Naive thymus-derived CD4-positive, alpha-beta T cell (primary cell): Measurements from ENCODE around the gene STX17. TPM values are rescaled to one million over a fixed set of nuclear protein-coding genes. Genes with fewer than 3 reads are reported as not detected.
"Not testable (repeated sequence)": the region's sequence is repeated elsewhere in the genome, so short reads cannot be mapped to it uniquely, and the experiment has no call there.

Experiments used
- ATAC-seq: fragments of 150-1000 bp; cut with Tn5 transposase; 2 replicates; pipeline ENCODE4 v1.10.0; 2021; ENCODE audit warnings: mild to moderate bottlenecking, moderate library complexity
- CTCF ChIA-PET: fragments of 350-600 bp; sonication (Branson Sonifier 250); formaldehyde crosslinking; loops from one replicate; lab custom pipeline; 2021; ENCODE audit warnings: antibody characterized with exemption; lab: Charles Lee
- POLR2A ChIA-PET: fragments of 350-600 bp; sonication (Branson Sonifier 250); formaldehyde crosslinking; loops from one replicate; lab custom pipeline; 2021; ENCODE audit warnings: antibody characterized with exemption, inconsistent platforms; lab: Charles Lee
- DNase-seq, 9 donors: peaks; one replicate each; pipeline versions ENCODE4 v3.0.0 to v3.0.0-alpha.2; 2020 to 2022; ENCODE audit warnings: mixed read lengths in 1 of 9
- H3K27ac ChIP-seq: one replicate; pipeline ENCODE4 v1.7.0; 2013; ENCODE audit warnings: mild to moderate bottlenecking, low read depth, low read length, moderate library complexity
- H3K27me3 ChIP-seq, 2 donors: one replicate each; pipeline ENCODE4 v1.7.0; 2013; ENCODE audit warnings: low read length in 2 of 2, mild to moderate bottlenecking in 2 of 2, moderate library complexity in 2 of 2; ENCODE audit not compliant: control insufficient read depth in 2 of 2, insufficient read depth in 2 of 2
- H3K36me3 ChIP-seq, 3 experiments: 1 replicate in 2 of 3; 2 replicates in 1 of 3; pipeline ENCODE4 v1.7.0; 2013; ENCODE audit warnings: low read length in 3 of 3, mild to moderate bottlenecking in 3 of 3, moderate library complexity in 1 of 3; ENCODE audit not compliant: insufficient read depth in 3 of 3, control insufficient read depth in 2 of 3
- H3K4me1 ChIP-seq, 2 donors: one replicate each; pipeline ENCODE4 v1.7.0; 2013; ENCODE audit warnings: low read length in 2 of 2, mild to moderate bottlenecking in 2 of 2, moderate library complexity in 1 of 2; ENCODE audit not compliant: control insufficient read depth in 2 of 2, insufficient read depth in 2 of 2
- H3K4me3 ChIP-seq: 2 replicates; pipeline ENCODE4 v1.7.0; 2013; ENCODE audit warnings: mild to moderate bottlenecking, low read length
- H3K9me3 ChIP-seq, 3 experiments: 1 replicate in 2 of 3; 2 replicates in 1 of 3; pipeline ENCODE4 v1.7.0; 2013; ENCODE audit warnings: low read length in 3 of 3; ENCODE audit not compliant: control insufficient read depth in 2 of 3
- H3K27ac Mint-ChIP-seq, 9 donors: one replicate each; pipeline ENCODE4 v1.8.0; 2020 to 2022; ENCODE audit warnings: mixed read lengths in 9 of 9, mild to moderate bottlenecking in 8 of 9, moderate library complexity in 5 of 9, inconsistent platforms in 2 of 9
- H3K27me3 Mint-ChIP-seq, 5 donors: one replicate each; pipeline ENCODE4 v1.8.0; 2021 to 2022; ENCODE audit warnings: mixed read lengths in 5 of 5, mild to moderate bottlenecking in 1 of 5
- H3K36me3 Mint-ChIP-seq, 5 donors: one replicate each; pipeline ENCODE4 v1.8.0; 2020 to 2022; ENCODE audit warnings: mixed read lengths in 5 of 5, mild to moderate bottlenecking in 3 of 5, inconsistent platforms in 1 of 5
- H3K4me1 Mint-ChIP-seq, 7 donors: one replicate each; pipeline ENCODE4 v1.8.0; 2020 to 2022; ENCODE audit warnings: mixed read lengths in 7 of 7, mild to moderate bottlenecking in 3 of 7, inconsistent platforms in 1 of 7
- H3K4me3 Mint-ChIP-seq, 10 donors: one replicate each; pipeline ENCODE4 v1.8.0; 2020 to 2022; ENCODE audit warnings: mild to moderate bottlenecking in 10 of 10, mixed read lengths in 10 of 10, moderate library complexity in 6 of 10, inconsistent platforms in 2 of 10
- H3K9me3 Mint-ChIP-seq, 11 donors: one replicate each; pipeline ENCODE4 v1.8.0; 2020 to 2022; ENCODE audit warnings: mixed read lengths in 11 of 11, mild to moderate bottlenecking in 4 of 11, inconsistent platforms in 1 of 11, moderate library complexity in 1 of 11
- intact Hi-C, 2 donors: fragments of 100-400 bp; cut with micrococcal nuclease; formaldehyde crosslinking; loops; one replicate each; pipeline ENCODE4 v1.15.1; 2023
- polyA plus RNA-seq, 2 donors: library from polyadenylated mRNA; unstranded; fragments of 300-500 nt; fragmentation: Illumina TruSeq; gene quantifications; one replicate each; pipeline ENCODE4 v1.2.3, GENCODE V29; 2021
- total RNA-seq, 6 experiments: library from RNA in 5 of 6; stranded (reverse) in 5 of 6; gene quantifications; 1 replicate in 5 of 6; 2 replicates in 1 of 6; pipeline ENCODE4 v1.2.3 and lab custom pipeline; 2021 to 2026

Gene STX17
- total and polyA plus RNA-seq, 7 experiments from 2014 or later: 33.7 to 63.2 (median 39.8) TPM

DNA sequence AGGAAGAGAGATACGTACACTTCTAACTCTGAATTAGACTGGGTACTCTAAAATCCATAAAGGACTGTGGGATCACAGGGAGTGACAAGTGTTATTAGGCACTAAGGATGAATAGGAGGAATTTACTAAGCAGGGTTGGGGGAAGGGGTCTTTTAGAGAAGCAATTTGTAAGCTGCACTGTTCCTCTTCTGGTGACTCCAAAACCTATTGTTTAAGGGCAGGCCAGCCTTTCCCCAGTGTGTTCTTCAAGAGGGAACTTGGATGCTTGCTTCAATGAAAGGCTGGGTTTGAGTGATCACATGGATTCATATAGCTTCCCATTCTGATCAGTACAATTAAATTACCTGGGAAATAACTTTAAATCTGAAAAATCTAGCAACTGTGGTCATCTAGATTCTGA is 71.8 kb downstream of the STX17 start:
- ChIA-PET POLR2A (interaction anchor here (0.7 kb wide), 1 partner anchor 8 kb away, joined by 3 read pairs; no protein-coding TSS in a partner anchor), CTCF (no interaction called here)
- DNase-seq (no peak), ATAC-seq (no peak)
- Mint-ChIP-seq H3K4me1 (peaks cover 0 to 5% (median 0%) of the 10 kb centered on the region in 7 donors), H3K27me3 (no peaks in the 10 kb centered on the region), H3K4me3 (no peak overlapping the region), H3K36me3 (peaks cover 0 to 21% (median 4%) of the 10 kb centered on the region in 5 donors), H3K9me3 (no peaks in the 10 kb centered on the region), H3K27ac (peak overlapping the region in 5 of 9 donors; percentile 1 to 80 (median 22))
- Histone ChIP-seq H3K27me3 (no peaks in the 10 kb centered on the region), H3K27ac (no peak overlapping the region), H3K36me3 (peaks cover 0 to 4% (median 0%) of the 10 kb centered on the region in 3 experiments), H3K4me3 (no peak overlapping the region), H3K9me3 (no peaks in the 10 kb centered on the region), H3K4me1 (no peaks in the 10 kb centered on the region)
- intact Hi-C loops: no loop called here

DNA sequence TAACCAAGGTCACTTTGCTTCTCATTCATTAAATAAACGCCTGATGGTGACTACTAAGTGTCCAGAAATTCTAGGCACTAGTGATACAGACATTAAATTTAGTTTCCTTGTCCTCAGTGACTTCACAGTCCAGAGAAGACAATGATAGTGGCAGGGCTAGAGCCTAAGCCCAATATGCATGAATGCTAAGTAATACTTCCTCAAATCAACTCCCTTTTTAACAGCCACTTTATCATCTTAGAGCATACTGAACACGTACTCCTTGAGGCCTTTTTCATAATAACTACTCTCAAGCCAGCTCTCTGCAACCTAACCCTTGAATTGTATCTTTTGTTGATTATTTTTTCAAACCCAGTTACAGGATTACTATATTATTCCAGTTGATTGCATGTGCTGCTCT is 74.1 kb downstream of the STX17 start:
- ATAC-seq: no peak
- peak overlapping the region in 6 of 9 donors; percentile 6 to 79 (median 28) for H3K27ac Mint-ChIP-seq
- Histone ChIP-seq H3K27ac (no peak overlapping the region), H3K4me1 (no peaks in the 10 kb centered on the region), H3K36me3 (peaks cover 0 to 5% (median 4%) of the 10 kb centered on the region in 3 experiments), H3K4me3 (no peak overlapping the region), H3K9me3 (no peaks in the 10 kb centered on the region), H3K27me3 (no peaks in the 10 kb centered on the region)
- H3K27me3 Mint-ChIP-seq: no peaks in the 10 kb centered on the region
- H3K9me3 Mint-ChIP-seq: no peaks in the 10 kb centered on the region
- H3K36me3 Mint-ChIP-seq: peaks cover 0 to 15% (median 0%) of the 10 kb centered on the region in 5 donors
- POLR2A ChIA-PET: no interaction called here
- no peak overlapping the region for H3K4me3 Mint-ChIP-seq
- intact Hi-C loops: no loop called here
- CTCF ChIA-PET: interaction anchor here (0.5 kb wide), 1 partner anchor 1134 kb away, joined by 6 read pairs; no protein-coding TSS in a partner anchor
- no peak for DNase-seq
- H3K4me1 Mint-ChIP-seq: peaks cover 0 to 5% (median 0%) of the 10 kb centered on the region in 7 donors

DNA sequence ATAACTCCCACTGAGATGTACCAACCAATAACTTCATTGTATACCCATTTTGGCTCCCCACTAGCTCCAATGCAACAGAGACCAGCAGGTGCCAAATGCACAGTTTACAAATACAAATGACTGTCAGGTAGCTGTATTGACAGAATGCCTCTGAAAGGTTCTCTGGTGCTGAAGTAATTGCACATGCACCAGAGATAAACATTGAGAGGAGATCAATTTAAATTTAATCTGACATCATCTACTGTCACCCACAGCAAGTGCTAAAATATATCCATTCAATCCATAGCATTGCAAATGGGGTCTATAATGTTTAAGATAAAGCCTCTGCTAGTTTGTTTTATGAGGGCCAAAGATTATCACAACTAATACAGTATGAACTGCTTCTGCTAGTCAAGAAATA is 80.2 kb downstream of the STX17 start:
- peaks cover 0 to 6% (median 0%) of the 10 kb centered on the region in 7 donors for H3K4me1 Mint-ChIP-seq
- no peak overlapping the region for H3K27ac ChIP-seq
- no peaks in the 10 kb centered on the region for H3K27me3 ChIP-seq
- CTCF ChIA-PET: no interaction called here
- no peaks in the 10 kb centered on the region for H3K27me3 Mint-ChIP-seq
- peak overlapping the region in 1 of 9 donors; percentile 41 for H3K27ac Mint-ChIP-seq
- POLR2A ChIA-PET: no interaction called here
- DNase-seq (no peak), ATAC-seq (no peak)
- H3K9me3 Mint-ChIP-seq: peaks cover 5 to 34% (median 15%) of the 10 kb centered on the region in 11 donors
- H3K4me3 ChIP-seq: no peak overlapping the region
- H3K36me3 Mint-ChIP-seq: peaks cover 22 to 46% (median 38%) of the 10 kb centered on the region in 5 donors
- intact Hi-C loops: no loop called here
- peaks cover 0 to 11% (median 5%) of the 10 kb centered on the region in 3 experiments for H3K36me3 ChIP-seq
- H3K4me3 Mint-ChIP-seq: no peak overlapping the region
- H3K9me3 ChIP-seq: peaks cover 0 to 5% (median 0%) of the 10 kb centered on the region in 3 experiments
- no peaks in the 10 kb centered on the region for H3K4me1 ChIP-seq

DNA sequence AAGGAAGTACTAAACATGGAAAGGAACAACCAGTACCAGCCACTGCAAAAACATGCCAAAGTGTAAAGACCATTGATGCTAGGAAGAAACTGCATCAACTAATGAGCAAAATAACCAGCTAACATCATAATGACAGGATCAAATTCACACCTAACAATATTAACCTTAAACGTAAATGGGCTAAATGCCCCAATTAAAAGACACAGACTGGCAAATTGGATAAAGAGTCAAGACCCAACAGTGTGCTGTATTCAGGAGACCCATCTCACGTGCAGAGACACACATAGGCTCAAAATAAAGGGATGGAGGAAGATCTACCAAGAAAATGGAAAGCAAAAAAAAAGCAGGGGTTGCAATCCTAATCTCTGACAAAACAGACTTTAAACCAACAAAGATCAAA is 84.1 kb downstream of the STX17 start:
- Mint-ChIP-seq H3K36me3 (peaks cover 29 to 74% (median 64%) of the 10 kb centered on the region in 5 donors), H3K9me3 (peaks cover 5 to 70% (median 40%) of the 10 kb centered on the region in 11 donors)
- not testable (repeated sequence) for ATAC-seq

DNA sequence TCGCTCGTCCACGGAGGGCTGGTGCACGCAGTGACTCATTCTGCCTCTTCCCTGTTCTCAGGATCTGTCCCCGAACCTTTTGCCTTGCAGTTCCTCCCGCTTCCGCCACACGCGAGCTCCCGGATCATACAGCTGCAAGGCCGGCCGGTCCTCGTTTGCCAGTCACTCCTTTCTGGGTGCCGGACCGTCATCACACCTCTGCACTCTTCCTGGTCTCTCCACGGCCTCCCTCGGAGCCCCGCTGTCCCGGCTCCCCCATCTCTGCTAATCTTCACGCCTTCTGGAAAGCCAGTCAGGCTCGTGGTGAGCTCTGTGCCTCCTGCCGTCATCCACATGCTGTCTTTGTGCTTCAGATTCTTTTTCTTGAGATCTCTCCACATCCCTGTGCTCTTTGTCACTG is 91.8 kb downstream of the STX17 start:
- H3K36me3 Mint-ChIP-seq: peaks cover 34 to 91% (median 78%) of the 10 kb centered on the region in 5 donors
- DNase-seq: no peak
- intact Hi-C loops: no loop called here
- Histone ChIP-seq H3K9me3 (no peaks in the 10 kb centered on the region), H3K4me3 (no peak overlapping the region), H3K27me3 (no peaks in the 10 kb centered on the region), H3K36me3 (peaks cover 0 to 7% (median 0%) of the 10 kb centered on the region in 3 experiments), H3K27ac (no peak overlapping the region), H3K4me1 (no peaks in the 10 kb centered on the region)
- H3K4me3 Mint-ChIP-seq: no peak overlapping the region
- no peaks in the 10 kb centered on the region for H3K27me3 Mint-ChIP-seq
- peaks cover 3 to 61% (median 21%) of the 10 kb centered on the region in 11 donors for H3K9me3 Mint-ChIP-seq
- CTCF ChIA-PET: no interaction called here
- peak overlapping the region in 1 of 9 donors; percentile 61 for H3K27ac Mint-ChIP-seq
- peaks cover 0 to 14% (median 0%) of the 10 kb centered on the region in 7 donors for H3K4me1 Mint-ChIP-seq
- ATAC-seq: no peak
- POLR2A ChIA-PET: no interaction called here

More for the DNA sequence above, 84.1 kb downstream of the STX17 start:
- H3K4me3 Mint-ChIP-seq, H3K4me3 ChIP-seq, intact Hi-C loops, H3K4me1 ChIP-seq, H3K27me3 ChIP-seq, DNase-seq, H3K9me3 ChIP-seq, H3K27ac ChIP-seq, H3K36me3 ChIP-seq, H3K4me1 Mint-ChIP-seq, H3K27ac Mint-ChIP-seq, H3K27me3 Mint-ChIP-seq, POLR2A ChIA-PET, CTCF ChIA-PET: not testable (repeated sequence)

DNA sequence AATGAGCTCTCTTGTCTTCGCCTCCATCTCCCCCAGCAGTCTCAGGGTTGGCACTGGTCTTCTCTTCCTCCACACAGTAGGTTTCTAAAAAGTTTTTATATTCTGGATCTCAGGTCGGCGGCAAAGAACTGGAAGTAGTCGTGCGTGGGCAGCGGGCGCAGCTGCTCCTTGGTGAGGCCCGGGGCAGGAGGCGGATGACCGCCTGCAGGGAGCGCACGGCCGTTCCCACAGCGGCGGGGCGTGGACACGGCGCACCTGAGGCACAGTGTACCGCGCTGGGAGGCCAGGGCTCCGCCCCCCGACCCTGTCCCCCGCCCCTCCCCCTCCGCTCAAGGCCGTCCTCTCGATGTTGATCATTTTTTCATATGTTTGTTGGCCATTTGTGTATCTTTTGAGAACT is 92.4 kb downstream of the STX17 start:
- no peaks in the 10 kb centered on the region for H3K4me1 ChIP-seq
- Mint-ChIP-seq H3K4me3 (peak overlapping the region in 1 of 10 donors; percentile 6), H3K27ac (peak overlapping the region in 2 of 9 donors; percentile 59 to 61), H3K9me3 (peaks cover 3 to 56% (median 17%) of the 10 kb centered on the region in 11 donors), H3K27me3 (no peaks in the 10 kb centered on the region), H3K4me1 (peaks cover 0 to 14% (median 0%) of the 10 kb centered on the region in 7 donors), H3K36me3 (peaks cover 34 to 90% (median 83%) of the 10 kb centered on the region in 5 donors)
- ChIA-PET POLR2A (no interaction called here), CTCF (no interaction called here)
- peaks cover 0 to 2% (median 0%) of the 10 kb centered on the region in 3 experiments for H3K9me3 ChIP-seq
- DNase-seq (no peak), ATAC-seq (no peak)
- no peaks in the 10 kb centered on the region for H3K27me3 ChIP-seq
- intact Hi-C loops: no loop called here
- H3K4me3 ChIP-seq: no peak overlapping the region
- H3K36me3 ChIP-seq: peaks cover 0 to 13% (median 0%) of the 10 kb centered on the region in 3 experiments
- H3K27ac ChIP-seq: no peak overlapping the region

DNA sequence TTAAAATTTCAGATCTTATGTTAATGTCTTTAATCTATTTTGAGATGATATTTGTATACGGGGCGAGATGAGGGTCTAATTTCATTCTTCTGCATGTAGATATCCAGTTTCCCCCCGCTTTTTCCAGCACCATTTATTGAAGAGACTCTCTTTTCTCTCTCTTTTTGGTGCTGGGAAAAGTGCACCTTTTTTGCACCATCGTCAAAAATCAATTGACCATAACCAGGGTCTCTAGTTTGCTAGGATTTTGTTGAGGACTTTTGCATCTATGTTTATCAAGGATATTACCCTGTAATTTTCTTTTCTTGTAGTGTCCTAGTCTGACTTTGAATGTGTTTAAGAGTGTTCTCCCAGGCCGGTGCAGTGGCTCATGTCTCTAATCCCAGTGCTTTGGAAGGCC is 93.3 kb downstream of the STX17 start:
- H3K36me3 ChIP-seq: peaks cover 0 to 20% (median 0%) of the 10 kb centered on the region in 3 experiments
- H3K27me3 Mint-ChIP-seq: no peaks in the 10 kb centered on the region
- no peaks in the 10 kb centered on the region for H3K4me1 ChIP-seq
- ATAC-seq (no peak), DNase-seq (no peak)
- H3K9me3 ChIP-seq: peaks cover 0 to 2% (median 0%) of the 10 kb centered on the region in 3 experiments
- H3K4me3 Mint-ChIP-seq: no peak overlapping the region
- H3K27ac ChIP-seq: no peak overlapping the region
- H3K4me3 ChIP-seq: no peak overlapping the region
- H3K27me3 ChIP-seq: no peaks in the 10 kb centered on the region
- peaks cover 2 to 47% (median 8%) of the 10 kb centered on the region in 11 donors for H3K9me3 Mint-ChIP-seq
- H3K4me1 Mint-ChIP-seq: peaks cover 0 to 14% (median 0%) of the 10 kb centered on the region in 7 donors
- no peak overlapping the region for H3K27ac Mint-ChIP-seq
- POLR2A ChIA-PET: no interaction called here
- H3K36me3 Mint-ChIP-seq: peaks cover 34 to 87% (median 82%) of the 10 kb centered on the region in 5 donors
- intact Hi-C loops: no loop called here
- CTCF ChIA-PET: no interaction called here
